Measurements from ENCODE around the gene AANAT. TPM values are rescaled to one million over a fixed set of nuclear protein-coding genes. Genes with fewer than 3 reads are reported as not detected.
"Not testable (repeated sequence)": the region's sequence is repeated elsewhere in the genome, so short reads cannot be mapped to it uniquely, and the experiment has no call there.

AANAT gene
- total and polyA plus RNA-seq, 4 donors = not detected

DNA sequence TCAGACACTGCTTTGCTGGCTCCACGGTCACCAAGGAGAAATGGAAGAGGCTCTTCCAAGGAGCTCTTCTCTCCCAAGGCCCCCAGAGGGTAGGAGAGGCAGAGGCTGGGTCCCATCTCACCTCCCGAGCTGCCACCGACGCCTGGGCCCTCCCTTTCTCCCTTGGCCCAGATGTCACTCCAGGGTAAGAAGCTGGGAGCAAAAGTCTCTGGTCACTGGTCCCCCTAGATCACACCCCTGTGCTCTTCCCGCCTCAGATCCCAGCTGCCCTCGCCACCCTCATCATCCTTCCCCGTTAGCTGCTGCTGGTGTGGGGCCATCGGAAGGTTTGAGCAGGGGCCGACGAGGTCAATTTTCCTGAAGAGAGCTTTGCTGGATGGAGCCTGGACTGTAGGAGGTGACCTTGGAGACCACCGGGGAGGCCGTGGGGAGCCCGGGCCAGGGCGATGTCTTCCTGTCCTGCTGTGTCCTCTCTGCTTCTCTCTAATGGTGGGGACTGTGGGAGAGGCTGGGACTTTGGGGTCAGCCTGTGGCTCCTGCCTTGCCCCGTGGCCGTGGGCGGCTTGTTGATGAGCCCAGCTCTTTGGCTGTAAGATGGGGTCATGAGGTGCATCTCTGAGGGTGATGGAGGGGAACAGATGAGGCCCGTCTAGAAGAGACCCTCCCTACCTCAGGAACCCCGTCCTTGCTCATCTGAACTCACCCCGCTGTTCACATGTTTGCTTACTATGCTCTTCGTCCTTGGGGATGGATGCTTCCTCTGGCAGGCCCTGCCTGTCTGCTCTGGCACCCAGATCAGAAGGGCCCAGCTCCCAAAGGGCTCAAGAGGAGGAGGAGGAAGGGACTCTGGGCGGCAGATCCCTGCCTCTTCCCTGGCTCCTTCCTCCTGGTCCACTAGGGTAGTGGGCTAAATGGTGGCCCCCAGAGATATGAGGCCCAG is 45.2 kb downstream of the AANAT start (continued):
- TF ChIP-seq RXRA (IDR thresholded peaks at IDR 0.05) = no peak
- no peak for TF ChIP-seq SP1 (IDR thresholded peaks at IDR 0.05)
- TF ChIP-seq RAD21 (IDR thresholded peaks at IDR 0.05) = no peak
- no peak for TF ChIP-seq TAF1 (conservative IDR thresholded peaks at IDR 0.05)
- no peak for TF ChIP-seq HNF4A (conservative IDR thresholded peaks at IDR 0.05)

- no peak for DNase-seq (ENCODE audit: low spot score)
- H3K27ac ChIP-seq (ENCODE audit: low read depth in 1 of 2, low read length in 2 of 2) = no peak overlapping the region
- H3K9ac ChIP-seq (ENCODE audit: low read depth in 1 of 2, low read length in 2 of 2) = no peak overlapping the region
- no peaks in the 10 kb centered on the region for H3K36me3 ChIP-seq (ENCODE audit: control insufficient read depth in 4 of 4, insufficient read depth in 3 of 4, low read depth in 1 of 4, low read length in 3 of 4)
- WGBS = 76% methylated on average over 6 of the region's 6 CpGs
- no peaks in the 10 kb centered on the region for H3K9me3 ChIP-seq (ENCODE audit: control insufficient read depth in 4 of 4, low read length in 3 of 4)
- TF ChIP-seq RXRA (IDR thresholded peaks at IDR 0.05) (no peak), FOXA2 (IDR thresholded peaks at IDR 0.05) (no peak), HNF4A (conservative IDR thresholded peaks at IDR 0.05) (no peak), YY1 (IDR thresholded peaks at IDR 0.05) (no peak), RAD21 (IDR thresholded peaks at IDR 0.05) (no peak), EGR1 (IDR thresholded peaks at IDR 0.05; ENCODE audit: low read depth in 2 of 2) (no peak), FOXA1 (IDR thresholded peaks at IDR 0.05) (no peak), SP1 (IDR thresholded peaks at IDR 0.05) (no peak), HNF4G (IDR thresholded peaks at IDR 0.05) (no peak), GABPA (IDR thresholded peaks at IDR 0.05 in 1 of 2, conservative IDR thresholded peaks at IDR 0.05 in 1 of 2) (no peak), TAF1 (conservative IDR thresholded peaks at IDR 0.05) (no peak), REST (IDR thresholded peaks at IDR 0.05) (no peak)
- TF ChIP-seq, protein P1, sequence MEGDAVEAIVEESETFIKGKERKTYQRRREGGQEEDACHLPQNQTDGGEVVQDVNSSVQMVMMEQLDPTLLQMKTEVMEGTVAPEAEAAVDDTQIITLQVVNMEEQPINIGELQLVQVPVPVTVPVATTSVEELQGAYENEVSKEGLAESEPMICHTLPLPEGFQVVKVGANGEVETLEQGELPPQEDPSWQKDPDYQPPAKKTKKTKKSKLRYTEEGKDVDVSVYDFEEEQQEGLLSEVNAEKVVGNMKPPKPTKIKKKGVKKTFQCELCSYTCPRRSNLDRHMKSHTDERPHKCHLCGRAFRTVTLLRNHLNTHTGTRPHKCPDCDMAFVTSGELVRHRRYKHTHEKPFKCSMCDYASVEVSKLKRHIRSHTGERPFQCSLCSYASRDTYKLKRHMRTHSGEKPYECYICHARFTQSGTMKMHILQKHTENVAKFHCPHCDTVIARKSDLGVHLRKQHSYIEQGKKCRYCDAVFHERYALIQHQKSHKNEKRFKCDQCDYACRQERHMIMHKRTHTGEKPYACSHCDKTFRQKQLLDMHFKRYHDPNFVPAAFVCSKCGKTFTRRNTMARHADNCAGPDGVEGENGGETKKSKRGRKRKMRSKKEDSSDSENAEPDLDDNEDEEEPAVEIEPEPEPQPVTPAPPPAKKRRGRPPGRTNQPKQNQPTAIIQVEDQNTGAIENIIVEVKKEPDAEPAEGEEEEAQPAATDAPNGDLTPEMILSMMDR (IDR thresholded peaks at IDR 0.05; ENCODE audit: low read depth, low read length, missing input control) = no peak
- TF ChIP-seq, protein P2, sequence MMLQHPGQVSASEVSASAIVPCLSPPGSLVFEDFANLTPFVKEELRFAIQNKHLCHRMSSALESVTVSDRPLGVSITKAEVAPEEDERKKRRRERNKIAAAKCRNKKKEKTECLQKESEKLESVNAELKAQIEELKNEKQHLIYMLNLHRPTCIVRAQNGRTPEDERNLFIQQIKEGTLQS (IDR thresholded peaks at IDR 0.05) = no peak
- TF ChIP-seq, protein P3, sequence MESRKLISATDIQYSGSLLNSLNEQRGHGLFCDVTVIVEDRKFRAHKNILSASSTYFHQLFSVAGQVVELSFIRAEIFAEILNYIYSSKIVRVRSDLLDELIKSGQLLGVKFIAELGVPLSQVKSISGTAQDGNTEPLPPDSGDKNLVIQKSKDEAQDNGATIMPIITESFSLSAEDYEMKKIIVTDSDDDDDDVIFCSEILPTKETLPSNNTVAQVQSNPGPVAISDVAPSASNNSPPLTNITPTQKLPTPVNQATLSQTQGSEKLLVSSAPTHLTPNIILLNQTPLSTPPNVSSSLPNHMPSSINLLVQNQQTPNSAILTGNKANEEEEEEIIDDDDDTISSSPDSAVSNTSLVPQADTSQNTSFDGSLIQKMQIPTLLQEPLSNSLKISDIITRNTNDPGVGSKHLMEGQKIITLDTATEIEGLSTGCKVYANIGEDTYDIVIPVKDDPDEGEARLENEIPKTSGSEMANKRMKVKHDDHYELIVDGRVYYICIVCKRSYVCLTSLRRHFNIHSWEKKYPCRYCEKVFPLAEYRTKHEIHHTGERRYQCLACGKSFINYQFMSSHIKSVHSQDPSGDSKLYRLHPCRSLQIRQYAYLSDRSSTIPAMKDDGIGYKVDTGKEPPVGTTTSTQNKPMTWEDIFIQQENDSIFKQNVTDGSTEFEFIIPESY (IDR thresholded peaks at IDR 0.05) = no peak
- TF ChIP-seq, protein P4, sequence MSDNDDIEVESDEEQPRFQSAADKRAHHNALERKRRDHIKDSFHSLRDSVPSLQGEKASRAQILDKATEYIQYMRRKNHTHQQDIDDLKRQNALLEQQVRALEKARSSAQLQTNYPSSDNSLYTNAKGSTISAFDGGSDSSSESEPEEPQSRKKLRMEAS (IDR thresholded peaks at IDR 0.05) = no peak
- H3K27me3 ChIP-seq (ENCODE audit: control insufficient read depth in 4 of 4, insufficient read depth in 4 of 4, low read length in 3 of 4) = no peaks in the 10 kb centered on the region
- no peaks in the 10 kb centered on the region for H3K4me1 ChIP-seq (ENCODE audit: control insufficient read depth in 4 of 4, insufficient read depth in 4 of 4, low read length in 3 of 4)
- no peak overlapping the region for H3K4me3 ChIP-seq (ENCODE audit: low read depth in 1 of 3, low read length in 3 of 3)
These were observed 45.9 kb downstream of the AANAT start for GRCh38 chr17:76513306-76513692.

- not testable (repeated sequence) for H3K9me3 ChIP-seq (ENCODE audit: control insufficient read depth in 4 of 4, low read length in 3 of 4); H3K27ac ChIP-seq (ENCODE audit: low read depth in 1 of 2, low read length in 2 of 2); H3K36me3 ChIP-seq (ENCODE audit: control insufficient read depth in 4 of 4, insufficient read depth in 3 of 4, low read depth in 1 of 4, low read length in 3 of 4); H3K4me3 ChIP-seq (ENCODE audit: low read depth in 1 of 3, low read length in 3 of 3); DNase-seq (ENCODE audit: low spot score); H3K9ac ChIP-seq (ENCODE audit: low read depth in 1 of 2, low read length in 2 of 2); H3K27me3 ChIP-seq (ENCODE audit: control insufficient read depth in 4 of 4, insufficient read depth in 4 of 4, low read length in 3 of 4); H3K4me1 ChIP-seq (ENCODE audit: control insufficient read depth in 4 of 4, insufficient read depth in 4 of 4, low read length in 3 of 4)
- 98% methylated on average over 6 of the region's 6 CpGs for WGBS
These were observed 47.0 kb downstream of the AANAT start for GRCh38 chr17:76514355-76514754.

Measured in liver (tissue), 9 donors.